Superior temporal gyrus (tissue), 1 donor: ENCODE data around the gene CYGB.
"Not testable (repeated sequence)": the region's sequence is repeated elsewhere in the genome, so short reads cannot be mapped to it uniquely, and the experiment has no call there.

Experiments
- DNase-seq: peaks from one replicate; pipeline ENCODE4 v3.0.0-alpha.2; 2016; ENCODE audit errors: extremely low spot score

Gene CYGB

GRCh38 chr17:76538281-76538931 is 897 bp upstream of the CYGB start:
- DNase-seq: no peak

- no peak for DNase-seq
These were observed 276 bp downstream of the CYGB start for GRCh38 chr17:76537288-76537577.

GRCh38 chr17:76536511-76537287 is 810 bp downstream of the CYGB start:
- DNase-seq: no peak

GRCh38 chr17:76535788-76536510 is 1.6 kb downstream of the CYGB start:
- DNase-seq: no peak

GRCh38 chr17:76534831-76535732 is 2.4 kb downstream of the CYGB start:
- no peak for DNase-seq

- not testable (repeated sequence) for DNase-seq
These were observed 3.7 kb downstream of the CYGB start for GRCh38 chr17:76533640-76534359.

- no peak for DNase-seq
These were observed 5.3 kb downstream of the CYGB start for GRCh38 chr17:76532072-76532651.

- DNase-seq: no peak
These were observed 5.9 kb downstream of the CYGB start for GRCh38 chr17:76531486-76532038.

- DNase-seq: no peak
These were observed 6.6 kb downstream of the CYGB start for GRCh38 chr17:76530811-76531485.

- no peak for DNase-seq
These were observed 7.3 kb downstream of the CYGB start for GRCh38 chr17:76530095-76530723.

- no peak for DNase-seq
These were observed 8.1 kb downstream of the CYGB start for GRCh38 chr17:76529224-76530094.

GRCh38 chr17:76528528-76529223 is 8.8 kb downstream of the CYGB start:
- DNase-seq: no peak

- no peak for DNase-seq
These were observed 9.4 kb downstream of the CYGB start for GRCh38 chr17:76528156-76528527.

GRCh38 chr17:76527430-76528111 is 9.9 kb downstream of the CYGB start:
- DNase-seq: no peak

GRCh38 chr17:76527016-76527415 is 10.5 kb downstream of the CYGB start:
- not testable (repeated sequence) for DNase-seq

- not testable (repeated sequence) for DNase-seq
These were observed 12.0 kb downstream of the CYGB start for GRCh38 chr17:76525513-76525833.
